H9 (cell line): ENCODE results near the gene TMEM184A. TPM values are rescaled to one million over a fixed set of nuclear protein-coding genes. Genes with fewer than 3 reads are reported as not detected.
A peak's percentile ranks its signal among the peaks of the same experiment; 100 is the strongest.

Experiments
- DNase-seq: peaks from one replicate; pipeline ENCODE4 v3.0.0-alpha.2; 2017
- H2AFZ ChIP-seq: one replicate; pipeline ENCODE4 v1.6.1; 2013; ENCODE audit warnings: mild to moderate bottlenecking, low read length, control low read depth, moderate library complexity
- H2AK5ac ChIP-seq: 2 replicates; pipeline ENCODE4 v1.6.1; 2013; ENCODE audit warnings: low read length, control low read depth, mixed read lengths; ENCODE audit not compliant: insufficient read length
- H2BK120ac ChIP-seq: one replicate; pipeline ENCODE4 v1.6.1; 2013; ENCODE audit warnings: low read depth, mild to moderate bottlenecking, low read length, control low read depth, inconsistent platforms; ENCODE audit not compliant: poor library complexity, severe bottlenecking
- H2BK12ac ChIP-seq: 2 replicates; pipeline ENCODE4 v1.6.1; 2013; ENCODE audit warnings: low read length, control low read depth, mixed read lengths, low read depth; ENCODE audit not compliant: insufficient read length
- H2BK15ac ChIP-seq: 2 replicates; pipeline ENCODE4 v1.6.1; 2013; ENCODE audit warnings: low read depth, low read length, control low read depth
- H2BK20ac ChIP-seq: one replicate; pipeline ENCODE4 v1.6.1; 2013; ENCODE audit warnings: low read depth, mild to moderate bottlenecking, low read length, control low read depth, inconsistent platforms; ENCODE audit not compliant: poor library complexity, severe bottlenecking
- H2BK5ac ChIP-seq: 2 replicates; pipeline ENCODE4 v1.6.1; 2013; ENCODE audit warnings: low read length, control low read depth, mixed read lengths; ENCODE audit not compliant: insufficient read length
- H3K14ac ChIP-seq: 2 replicates; pipeline ENCODE4 v1.6.1; 2013; ENCODE audit warnings: low read length, control low read depth; ENCODE audit not compliant: insufficient read depth
- H3K18ac ChIP-seq: 2 replicates; pipeline ENCODE4 v1.6.1; 2013; ENCODE audit warnings: low read depth, mild to moderate bottlenecking, mixed read lengths, low read length, control low read depth; ENCODE audit not compliant: insufficient read length
- H3K23ac ChIP-seq: 2 replicates; pipeline ENCODE4 v1.6.1; 2013; ENCODE audit warnings: low read length, control low read depth, mixed read lengths, low read depth; ENCODE audit not compliant: insufficient read length
- H3K23me2 ChIP-seq: 2 replicates; pipeline ENCODE4 v1.6.1; 2013; ENCODE audit warnings: low read depth, mild to moderate bottlenecking, mixed read lengths, low read length, control low read depth; ENCODE audit not compliant: insufficient read length, poor library complexity, severe bottlenecking
- H3K27ac ChIP-seq: 2 replicates; pipeline ENCODE4 v1.5.1; 2013; ENCODE audit warnings: low read length, control low read depth, mixed read lengths, low read depth; ENCODE audit not compliant: insufficient read length
- H3K27me3 ChIP-seq: 2 replicates; pipeline ENCODE4 v1.6.1; 2013; ENCODE audit warnings: low read length, control low read depth, inconsistent platforms; ENCODE audit not compliant: insufficient read depth
- H3K4ac ChIP-seq: 2 replicates; pipeline ENCODE4 v1.6.1; 2013; ENCODE audit warnings: low read depth, mild to moderate bottlenecking, control low read depth, inconsistent platforms, low read length, moderate library complexity
- H3K4me1 ChIP-seq: 2 replicates; pipeline ENCODE4 v1.6.1; 2013; ENCODE audit warnings: low read length, control low read depth, inconsistent platforms; ENCODE audit not compliant: insufficient read depth
- H3K4me2 ChIP-seq: 2 replicates; pipeline ENCODE4 v1.6.1; 2013; ENCODE audit warnings: low read length, control low read depth, mixed read lengths; ENCODE audit not compliant: insufficient read length, insufficient read depth
- H3K56ac ChIP-seq: 2 replicates; pipeline ENCODE4 v1.6.1; 2013; ENCODE audit warnings: low read depth, mild to moderate bottlenecking, mixed read lengths, low read length, control low read depth; ENCODE audit not compliant: insufficient read length
- H3K79me1 ChIP-seq: 2 replicates; pipeline ENCODE4 v1.6.1; 2013; ENCODE audit warnings: low read depth, mild to moderate bottlenecking, moderate library complexity, low read length, control low read depth, inconsistent platforms; ENCODE audit not compliant: insufficient read depth, poor library complexity, severe bottlenecking
- H3K79me2 ChIP-seq: 2 replicates; pipeline ENCODE4 v1.6.1; 2013; ENCODE audit warnings: low read length, control low read depth, inconsistent platforms; ENCODE audit not compliant: insufficient read depth
- H3K9ac ChIP-seq: 2 replicates; pipeline ENCODE4 v1.6.1; 2013; ENCODE audit warnings: low read length, control low read depth, mixed read lengths; ENCODE audit not compliant: insufficient read length; ENCODE audit errors: extremely low read depth
- H3K9me3 ChIP-seq: one replicate; pipeline ENCODE4 v1.6.1; 2013; ENCODE audit warnings: low read depth, low read length, inconsistent platforms; ENCODE audit not compliant: control insufficient read depth
- H3T11ph ChIP-seq: one replicate; pipeline ENCODE4 v1.6.1; 2013; ENCODE audit warnings: mild to moderate bottlenecking, low read length, control low read depth, inconsistent platforms
- H4K20me1 ChIP-seq: one replicate; pipeline ENCODE4 v1.6.1; 2013; ENCODE audit not compliant: control insufficient read depth, insufficient read length, insufficient read depth
- H4K5ac ChIP-seq: 2 replicates; pipeline ENCODE4 v1.6.1; 2013; ENCODE audit warnings: low read depth, mild to moderate bottlenecking, mixed read lengths, low read length, control low read depth; ENCODE audit not compliant: insufficient read length
- H4K8ac ChIP-seq: replicated peaks from 2 replicates; pipeline ENCODE4 v1.6.1; 2013; ENCODE audit warnings: low read length, control low read depth, mixed read lengths, low read depth; ENCODE audit not compliant: insufficient read length
- H4K91ac ChIP-seq: 2 replicates; pipeline ENCODE4 v1.6.1; 2013; ENCODE audit warnings: low read depth, mild to moderate bottlenecking, moderate library complexity, mixed read lengths, low read length, control low read depth; ENCODE audit not compliant: insufficient read length
- H3K27ac Mint-ChIP-seq, 3 experiments: 2 replicates in 2 of 3; 3 replicates in 1 of 3; pipeline ENCODE4 v1.8.0; 2020 to 2021; ENCODE audit warnings: mixed read lengths in 3 of 3, mild to moderate bottlenecking in 1 of 3, moderate library complexity in 1 of 3
- H3K27me3 Mint-ChIP-seq: 2 replicates; pipeline ENCODE4 v1.8.0; 2021; ENCODE audit warnings: low read depth, mild to moderate bottlenecking, moderate library complexity, mixed read lengths
- H3K36me3 Mint-ChIP-seq, 3 experiments: 2 replicates in 2 of 3; 3 replicates in 1 of 3; pipeline ENCODE4 v1.8.0; 2020 to 2021; ENCODE audit warnings: low read depth in 3 of 3, mixed read lengths in 3 of 3; ENCODE audit not compliant: insufficient read depth in 1 of 3
- H3K4me1 Mint-ChIP-seq, 2 experiments: 2 replicates each; pipeline ENCODE4 v1.8.0; 2020; ENCODE audit warnings: mixed read lengths in 2 of 2
- H3K4me3 Mint-ChIP-seq, 2 experiments: 2 replicates in 1 of 2; 3 replicates in 1 of 2; pipeline ENCODE4 v1.8.0; 2020 to 2021; ENCODE audit warnings: mild to moderate bottlenecking in 2 of 2, mixed read lengths in 2 of 2, moderate library complexity in 1 of 2
- H3K9me3 Mint-ChIP-seq, 2 experiments: 2 replicates in 1 of 2; 3 replicates in 1 of 2; pipeline ENCODE4 v1.8.0; 2020; ENCODE audit warnings: mild to moderate bottlenecking in 2 of 2, mixed read lengths in 2 of 2, moderate library complexity in 1 of 2
- CTCF ChIP-seq: fragments of 200-600 bp; sonication (generic); conservative IDR thresholded peaks from 3 replicates; pipeline ENCODE4 v1.8.0; 2021; ENCODE audit warnings: antibody characterized with exemption, mild to moderate bottlenecking
- WGBS: extraction: QIAGEN DNeasy Blood & Tissue Kit; methylation state at CpG from one replicate; pipeline ENCODE4 v1.1.7; 2013; ENCODE audit warnings: missing lambda C conversion rate, low lambda C conversion rate, mixed read lengths; ENCODE audit not compliant: insufficient read length; ENCODE audit errors: extremely low coverage; 5-methylcytosine and 5-hydroxymethylcytosine counted together
- total RNA-seq: library from RNA; stranded (reverse); gene quantifications from 2 replicates; pipeline ENCODE4 v1.2.1, GENCODE V29; 2021

TMEM184A gene
- total RNA-seq, 1 experiment from 2014 or later, result 1.3 TPM

GRCh38 chr7:1597066-1597760, 41.2 kb upstream of the TMEM184A start:
- no peak for TF ChIP-seq CTCF
- no peak overlapping the region for H3K4me2 ChIP-seq
- H3K23me2 ChIP-seq, result no peaks in the 10 kb centered on the region
- no peak overlapping the region for H3K14ac ChIP-seq
- no peaks in the 10 kb centered on the region for H3K79me1 ChIP-seq
- no peak overlapping the region for H2AFZ ChIP-seq
- no peak overlapping the region for H3K56ac ChIP-seq
- no peak overlapping the region for H2BK5ac ChIP-seq
- no peak overlapping the region for H3K27ac ChIP-seq
- no peaks in the 10 kb centered on the region for H3K9me3 ChIP-seq
- peaks cover 8% of the 10 kb centered on the region for H3K27me3 Mint-ChIP-seq
- no peaks in the 10 kb centered on the region for H4K20me1 ChIP-seq
- peak overlapping the region in 1 of 3 experiments; percentile 72; a peak in 1 of 7 replicates for H3K27ac Mint-ChIP-seq
- no peak overlapping the region for H2BK120ac ChIP-seq
- no peak overlapping the region for H2BK12ac ChIP-seq
- no peak for DNase-seq
- no peaks in the 10 kb centered on the region for H3K27me3 ChIP-seq
- H4K8ac ChIP-seq, result no peak overlapping the region
- H3T11ph ChIP-seq, result no peak overlapping the region
- H3K23ac ChIP-seq, result no peak overlapping the region
- H4K91ac ChIP-seq, result no peak overlapping the region
- H3K36me3 Mint-ChIP-seq, result no peaks in the 10 kb centered on the region
- H3K9me3 Mint-ChIP-seq, result no peaks in the 10 kb centered on the region
- H3K9ac ChIP-seq, result no peak overlapping the region
- H2AK5ac ChIP-seq, result no peak overlapping the region
- H3K79me2 ChIP-seq, result no peaks in the 10 kb centered on the region
- H3K4me1 Mint-ChIP-seq, result peaks cover 5 to 12% of the 10 kb centered on the region in 2 experiments
- H3K4ac ChIP-seq, result no peak overlapping the region
- H3K18ac ChIP-seq, result no peak overlapping the region
- H4K5ac ChIP-seq, result no peak overlapping the region
- no CpG with 5 or more reads among the region's 16 CpGs for WGBS
- H3K4me3 Mint-ChIP-seq, result no peak overlapping the region
- H2BK20ac ChIP-seq, result no peak overlapping the region
- H3K4me1 ChIP-seq, result no peaks in the 10 kb centered on the region
- H2BK15ac ChIP-seq, result no peak overlapping the region
